ENCODE measurements around the gene PMEPA1.

Gene PMEPA1

GRCh38 chr20:57613481-57613921 lies 96.3 kb downstream of the PMEPA1 start:
- no peak for TF ChIP-seq FOXP2 (optimal IDR thresholded peaks at IDR 0.05; ENCODE audit: borderline replicate concordance, extremely low read depth, extremely low read length, insufficient read depth)
- TF ChIP-seq TAF1 (IDR thresholded peaks at IDR 0.05; ENCODE audit: borderline replicate concordance, insufficient read depth, low read length): no peak
- no peak for TF ChIP-seq SIN3A (IDR thresholded peaks at IDR 0.05; ENCODE audit: borderline replicate concordance, insufficient read depth, low read length)
- TF ChIP-seq POLR2AphosphoS5 (IDR thresholded peaks at IDR 0.05; ENCODE audit: low read depth, low read length): no peak
- no peak for TF ChIP-seq REST (IDR thresholded peaks at IDR 0.05; ENCODE audit: insufficient read depth in 1 of 2, low read depth in 2 of 2, low read length in 2 of 2)

- no peak for TF ChIP-seq POLR2AphosphoS5 (IDR thresholded peaks at IDR 0.05; ENCODE audit: low read depth, low read length)
- no peak for TF ChIP-seq REST (IDR thresholded peaks at IDR 0.05; ENCODE audit: insufficient read depth in 1 of 2, low read depth in 2 of 2, low read length in 2 of 2)
- no peak for TF ChIP-seq TAF1 (IDR thresholded peaks at IDR 0.05; ENCODE audit: borderline replicate concordance, insufficient read depth, low read length)
- TF ChIP-seq SIN3A (IDR thresholded peaks at IDR 0.05; ENCODE audit: borderline replicate concordance, insufficient read depth, low read length): no peak
- TF ChIP-seq FOXP2 (optimal IDR thresholded peaks at IDR 0.05; ENCODE audit: borderline replicate concordance, extremely low read depth, extremely low read length, insufficient read depth): no peak
Measured at GRCh38 chr20:57612916-57613315, 96.9 kb downstream of the PMEPA1 start.

- TF ChIP-seq POLR2AphosphoS5 (IDR thresholded peaks at IDR 0.05; ENCODE audit: low read depth, low read length): no peak
- TF ChIP-seq TAF1 (IDR thresholded peaks at IDR 0.05; ENCODE audit: borderline replicate concordance, insufficient read depth, low read length): no peak
- no peak for TF ChIP-seq REST (IDR thresholded peaks at IDR 0.05; ENCODE audit: insufficient read depth in 1 of 2, low read depth in 2 of 2, low read length in 2 of 2)
- no peak for TF ChIP-seq SIN3A (IDR thresholded peaks at IDR 0.05; ENCODE audit: borderline replicate concordance, insufficient read depth, low read length)
- no peak for TF ChIP-seq FOXP2 (optimal IDR thresholded peaks at IDR 0.05; ENCODE audit: borderline replicate concordance, extremely low read depth, extremely low read length, insufficient read depth)
Measured at GRCh38 chr20:57612436-57612835, 97.4 kb downstream of the PMEPA1 start.

GRCh38 chr20:57611586-57612311 lies 98.1 kb downstream of the PMEPA1 start:
- TF ChIP-seq SIN3A (IDR thresholded peaks at IDR 0.05; ENCODE audit: borderline replicate concordance, insufficient read depth, low read length) (no peak), REST (IDR thresholded peaks at IDR 0.05; ENCODE audit: insufficient read depth in 1 of 2, low read depth in 2 of 2, low read length in 2 of 2) (no peak)

Measured in PFSK-1 (cell line).